ENCODE data around the gene OR11L1.

OR11L1 gene

GRCh38 chr1:247812637-247813036, 29.1 kb downstream of the OR11L1 start:
- no peak for DNase-seq (ENCODE audit: low spot score)

GRCh38 chr1:247797518-247797917, 44.2 kb downstream of the OR11L1 start:
- no peak for DNase-seq (ENCODE audit: low spot score)
